Mammary epithelial cell (primary cell): ENCODE results near the gene CNTN2.

Source experiments
- CTCF ChIP-seq, 2 donors: IDR thresholded peaks in 1 of 2; conservative IDR thresholded peaks in 1 of 2; 2 replicates each; pipeline ENCODE4 v1.5.1; 2011 to 2012; ENCODE audit warnings: inconsistent platforms in 2 of 2, low read length in 2 of 2, mild to moderate bottlenecking in 2 of 2, control low read depth in 1 of 2, low read depth in 1 of 2; ENCODE audit not compliant: insufficient read depth in 1 of 2; ENCODE audit errors: extremely low read depth in 1 of 2
- EZH2 ChIP-seq: IDR thresholded peaks from 2 replicates; pipeline ENCODE4 v1.6.1; 2012; ENCODE audit warnings: low read length, inconsistent platforms, borderline replicate concordance

- no peak for TF ChIP-seq CTCF (conservative IDR thresholded peaks at IDR 0.05 in 1 of 2, IDR thresholded peaks at IDR 0.05 in 1 of 2; ENCODE audit: extremely low read depth in 1 of 2, insufficient read depth in 1 of 2, low read depth in 1 of 2, low read length in 2 of 2)
- no peak for TF ChIP-seq EZH2
Measured at GRCh38 chr1:205016584-205016983, 26.4 kb upstream of the CNTN2 start.
